Left cardiac atrium (tissue), 4 donors: ENCODE results near the gene SREBF1. TPM values are rescaled to one million over a fixed set of nuclear protein-coding genes. Genes with fewer than 3 reads are reported as not detected.

ENCODE experiments used
- ATAC-seq, 2 donors: fragments of 200-7000 bp; cut with Tn5 transposase; one replicate each; pipeline ENCODE4 v1.9.1; 2020; ENCODE audit warnings: mild to moderate bottlenecking in 2 of 2, moderate library complexity in 2 of 2
- DNase-seq: peaks from one replicate; pipeline ENCODE4 v3.0.0-alpha.2; 2020
- intact Hi-C, 2 donors: fragments of 100-400 bp; cut with DNase I; formaldehyde crosslinking; loops; one replicate each; pipeline versions ENCODE4 v1.14.1 to v1.15.1; 2022 to 2023
- long read RNA-seq: library from polyadenylated mRNA; unstranded; transcript quantifications from one replicate; pipeline ENCODE4 v2.0.0, GENCODE V29; 2021
- total RNA-seq, 2 donors: library from RNA; stranded (reverse); fragmentation: NEBNext Ultra II Directional; extraction: Animal tissue kit (Norgen Biotek cat#: 25700); gene quantifications; one replicate each; pipeline ENCODE4 v1.2.1, GENCODE V29; 2021
- donor health status: DM: no; HTN: yes; CAD: no.
- donor health status: DM: no; HTN: yes; CAD: no; lungs with severe emphysema.
- donor health status: DM: yes; HTN: yes; CAD: no.
- donor health status: Dilated cardiomyopathy.

Gene SREBF1
- 10 to 100 TPM; 28.7 to 56.9 TPM for total RNA-seq
- long read RNA-seq, transcript SREBF1-205 (17 exons, 3,696 nt), result major isoform, 8 of 18 reads
- long read RNA-seq, partial matches to known transcripts, result 6 of 18 reads
- long read RNA-seq, other reads (novel, unspliced or antisense), result 4 of 18 reads

GRCh38 chr17:17836818-17837379 lies at the start of gene SREBF1:
SREBF1 (minus strand) TSS chr17:17836986; CDS start chr17:17836817, 169 bp downstream.
- DNase-seq, result peak; percentile 74

DNA sequence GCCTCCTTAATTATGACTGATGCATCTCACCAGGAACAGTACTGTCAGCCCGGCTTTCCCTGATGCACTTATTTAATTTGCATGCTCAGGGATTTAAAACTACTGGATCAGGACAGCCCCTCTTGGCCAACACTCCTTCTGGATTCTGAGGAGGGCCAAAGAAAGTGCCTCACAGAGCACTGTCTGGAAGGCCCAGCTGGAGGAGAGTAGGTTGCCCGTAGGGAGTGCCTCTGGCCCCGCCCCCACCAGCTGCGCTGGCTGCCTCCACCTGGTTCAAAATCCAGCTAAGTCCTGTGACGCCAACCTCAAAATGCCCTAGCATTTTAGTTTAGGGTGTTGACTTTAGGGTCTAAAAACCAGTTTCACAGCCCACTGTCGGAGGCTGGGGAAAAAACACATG lies 49.4 kb upstream of the SREBF1 start:
- no peak for DNase-seq
- intact Hi-C loops, result loop anchor here in 1 of 2 donors (10.0 kb wide), 1 partner anchor 149 kb away; the partner anchor contains the start of genes ATPAF2 and GID4
- peak; percentile 41 to 74 for ATAC-seq

More at GRCh38 chr17:17836818-17837379, at the start of gene SREBF1:
- peak; percentile 13 to 48 for ATAC-seq
- intact Hi-C loops, result no loop called here

GRCh38 chr17:17884391-17885357 lies 47.9 kb upstream of the SREBF1 start:
- DNase-seq, result no peak
- intact Hi-C loops, result loop anchor here in 1 of 2 donors (10.0 kb wide), 1 partner anchor 150 kb away; the partner anchor contains the start of genes ATPAF2 and GID4
- ATAC-seq, result no peak

GRCh38 chr17:17883801-17884200 lies 47.0 kb upstream of the SREBF1 start:
- intact Hi-C loops, result loop anchor here in 1 of 2 donors (10.0 kb wide), 1 partner anchor 151 kb away; the partner anchor contains the start of genes ATPAF2 and GID4
- ATAC-seq, result no peak
- DNase-seq, result no peak

DNA sequence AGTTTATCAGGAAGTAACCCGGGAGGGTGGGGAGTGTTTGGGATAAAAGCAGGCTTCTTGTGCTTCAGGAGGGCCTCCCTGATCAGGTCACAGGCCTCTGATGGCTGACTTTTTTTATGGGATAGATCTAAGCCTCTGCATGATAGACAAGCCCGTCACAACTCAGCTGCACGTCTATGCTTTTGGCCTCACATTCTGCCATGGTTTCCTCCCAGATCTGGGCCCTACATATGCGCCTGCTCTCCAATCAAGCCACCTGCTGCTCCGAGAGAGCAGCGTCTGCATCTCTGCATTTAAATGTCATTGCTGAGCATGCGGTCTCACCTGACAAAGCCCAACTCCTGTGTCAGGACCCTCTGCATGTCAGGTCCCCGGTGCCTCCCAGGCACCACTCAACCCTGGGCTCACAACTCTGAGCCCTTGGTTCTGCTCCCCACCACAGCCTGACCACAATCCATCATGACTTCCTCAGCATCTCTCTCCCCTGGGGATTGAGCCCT lies 45.3 kb upstream of the SREBF1 start:
- intact Hi-C loops, result loop anchor here in 1 of 2 donors (10.0 kb wide), 1 partner anchor 153 kb away; the partner anchor contains the start of genes ATPAF2 and GID4
- DNase-seq (no peak), ATAC-seq (no peak)

- intact Hi-C loops, result loop anchor here in 1 of 2 donors (10.0 kb wide), 1 partner anchor 154 kb away; the partner anchor contains the start of genes ATPAF2 and GID4
- no peak for DNase-seq
- ATAC-seq, result no peak
Measured at GRCh38 chr17:17880577-17881196, 43.9 kb upstream of the SREBF1 start.

DNA sequence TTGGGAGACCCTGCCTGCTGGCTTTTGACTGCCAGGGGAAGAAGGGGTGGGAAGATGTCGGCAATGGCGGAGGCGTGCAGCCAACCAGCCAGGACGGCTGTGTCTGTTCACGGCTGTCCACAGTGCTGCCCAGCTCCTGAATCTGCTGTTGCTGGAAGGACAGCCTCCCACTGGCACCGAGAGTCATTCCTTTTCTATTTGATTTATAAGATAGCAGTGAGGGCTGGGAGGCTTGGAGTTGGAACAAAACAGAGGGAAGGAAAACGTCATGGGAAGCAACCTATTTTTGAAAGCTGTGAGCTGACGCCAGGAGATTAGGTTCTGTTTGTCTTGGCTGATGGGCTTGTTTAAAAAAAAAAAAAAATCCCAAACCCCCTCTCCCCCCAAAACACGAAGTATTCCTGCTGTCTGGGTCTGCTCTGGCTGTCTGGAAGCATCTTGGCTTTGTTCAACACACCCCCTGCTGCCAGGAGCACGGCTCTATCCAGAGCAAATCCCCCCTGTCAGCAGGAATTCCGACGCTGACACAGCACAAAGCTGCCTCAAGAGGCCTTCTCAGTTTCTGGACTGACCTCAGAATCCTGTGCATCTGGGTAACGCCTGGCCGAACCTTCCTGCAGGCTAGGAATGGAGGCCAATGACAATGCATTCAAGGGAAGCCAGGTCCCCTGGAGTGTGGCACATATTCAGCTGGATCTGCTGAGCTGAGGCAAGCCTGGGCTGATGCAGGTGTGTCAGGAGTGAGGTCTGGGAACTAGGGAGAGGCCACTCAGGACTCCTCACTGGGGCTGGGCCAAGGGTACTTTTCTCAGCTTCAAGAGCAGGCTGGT lies 41.0 kb upstream of the SREBF1 start:
- DNase-seq (peak; percentile 90), ATAC-seq (peak; percentile 87 to 89)
- intact Hi-C loops, result no loop called here

GRCh38 chr17:17876959-17877528 lies 40.3 kb upstream of the SREBF1 start:
- ATAC-seq, result peak; percentile 68 to 74

GRCh38 chr17:17874478-17874877 lies 37.7 kb upstream of the SREBF1 start:
- ATAC-seq, result peak in 1 of 2 donors; percentile 4
- intact Hi-C loops, result no loop called here
- no peak for DNase-seq

More at GRCh38 chr17:17876959-17877528, 40.3 kb upstream of the SREBF1 start:
- DNase-seq, result peak; percentile 74
- intact Hi-C loops, result no loop called here

DNA sequence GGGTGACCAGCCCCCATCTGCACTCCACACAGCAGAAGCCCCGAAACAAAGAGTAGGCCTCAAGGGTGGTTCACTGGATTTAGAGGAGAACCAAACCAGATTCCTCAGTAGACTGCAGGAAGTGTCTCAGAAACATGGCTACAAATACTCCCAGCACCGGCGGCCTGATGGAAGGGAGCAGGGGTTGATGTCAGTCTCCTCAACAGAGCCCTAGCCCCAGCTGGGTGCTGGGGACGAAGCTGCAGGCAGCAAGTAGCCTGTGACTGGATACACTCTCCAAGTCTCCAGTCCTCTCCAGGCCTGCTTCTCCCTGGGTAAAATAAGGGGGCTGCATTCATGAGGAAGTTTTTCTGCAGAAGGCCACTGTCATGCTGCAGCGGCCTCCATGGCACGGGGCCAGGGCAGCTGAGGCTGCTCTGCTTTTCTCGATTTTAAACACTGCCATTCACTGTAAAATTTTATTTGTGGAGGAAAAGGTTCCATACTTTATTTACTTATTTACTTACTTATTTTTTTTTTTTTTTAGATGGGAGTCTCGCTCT lies 36.7 kb upstream of the SREBF1 start:
- ATAC-seq, result no peak
- no peak for DNase-seq
- intact Hi-C loops, result no loop called here

DNA sequence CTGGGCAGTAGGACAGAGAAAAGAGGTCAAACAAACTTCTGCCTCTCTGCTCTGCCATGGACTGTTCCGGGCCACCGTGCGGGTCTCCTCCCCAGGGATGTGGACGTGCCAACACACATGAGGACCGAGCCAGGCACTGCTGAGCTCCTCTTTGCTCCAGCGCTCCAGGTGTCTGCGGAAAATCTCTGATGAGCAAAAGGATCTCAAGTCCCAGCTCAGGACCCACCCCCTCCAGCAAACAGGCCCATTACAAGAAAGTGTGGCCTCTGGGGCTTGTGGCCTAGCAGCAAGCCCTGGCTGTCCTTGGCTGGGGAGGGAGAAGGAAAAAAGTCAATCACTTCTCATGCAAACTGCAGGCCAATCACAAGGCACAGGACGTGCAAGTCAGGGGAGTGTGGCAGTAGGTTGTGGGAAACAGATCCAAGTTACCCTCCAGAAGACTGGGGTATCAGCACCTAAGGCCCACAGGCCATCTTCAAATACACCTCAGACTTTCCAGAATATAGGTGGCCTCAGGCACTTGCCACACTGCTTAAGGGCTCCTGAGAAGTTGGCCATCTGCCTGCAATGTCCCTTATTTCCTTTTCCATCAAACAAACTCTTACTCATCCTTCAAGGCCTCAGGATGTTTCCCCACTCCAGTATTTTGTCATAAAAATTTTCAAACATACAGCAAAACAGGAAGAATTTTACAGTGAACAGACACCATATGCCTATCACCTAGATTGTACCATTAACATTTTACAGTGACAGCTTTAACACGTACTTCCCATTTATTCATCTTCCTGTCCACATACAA lies 36.0 kb upstream of the SREBF1 start:
- ATAC-seq (no peak), DNase-seq (no peak)
- intact Hi-C loops, result no loop called here

- ATAC-seq, result no peak
- intact Hi-C loops, result no loop called here
- no peak for DNase-seq
Measured at GRCh38 chr17:17871913-17872312, 35.1 kb upstream of the SREBF1 start.

GRCh38 chr17:17870247-17870646 lies 33.5 kb upstream of the SREBF1 start:
- DNase-seq (no peak), ATAC-seq (no peak)
- intact Hi-C loops, result no loop called here

- ATAC-seq, result peak; percentile 59 to 75
- peak; percentile 63 for DNase-seq
- intact Hi-C loops, result loop anchor here in 1 of 2 donors (10.0 kb wide), 1 partner anchor 46 kb away; no protein-coding TSS in a partner anchor
Measured at GRCh38 chr17:17868641-17869522, 32.1 kb upstream of the SREBF1 start.

DNA sequence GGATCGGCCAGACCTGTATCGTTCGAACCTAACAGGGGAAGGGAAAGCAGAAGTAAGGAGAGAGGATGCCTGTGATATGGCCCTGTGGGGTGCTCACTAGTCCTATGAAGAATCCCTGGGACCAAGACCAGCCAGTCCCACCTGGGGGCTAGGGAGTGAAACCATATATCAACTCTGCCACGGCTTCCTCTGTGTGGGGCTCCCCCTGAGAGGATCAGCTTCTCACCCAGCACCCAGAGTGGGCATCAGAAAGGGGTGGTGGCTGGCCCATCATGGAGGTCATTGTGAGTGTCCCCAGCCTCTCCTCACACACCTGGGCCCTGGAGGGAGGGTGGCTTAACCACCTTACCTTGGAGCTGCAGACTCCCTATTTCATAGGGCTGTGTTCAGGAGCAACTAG lies 30.1 kb upstream of the SREBF1 start:
- ATAC-seq (no peak), DNase-seq (no peak)
- intact Hi-C loops, result loop anchor here in 1 of 2 donors (10.0 kb wide), 1 partner anchor 48 kb away; no protein-coding TSS in a partner anchor
